Measurements from ENCODE around the gene CYS1. TPM values are rescaled to one million over a fixed set of nuclear protein-coding genes. Genes with fewer than 3 reads are reported as not detected.

CYS1 gene, protein sequence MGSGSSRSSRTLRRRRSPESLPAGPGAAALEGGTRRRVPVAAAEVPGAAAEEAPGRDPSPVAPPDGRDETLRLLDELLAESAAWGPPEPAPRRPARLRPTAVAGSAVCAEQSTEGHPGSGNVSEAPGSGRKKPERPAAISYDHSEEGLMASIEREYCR
- polyA plus RNA-seq (2011; rRNA removed) (1.5 and 2.5 TPM in 2 replicates), polyA minus RNA-seq (2011; rRNA and poly(A)+ RNA removed) (0.82 and 1.2 TPM in 2 replicates)

DNA sequence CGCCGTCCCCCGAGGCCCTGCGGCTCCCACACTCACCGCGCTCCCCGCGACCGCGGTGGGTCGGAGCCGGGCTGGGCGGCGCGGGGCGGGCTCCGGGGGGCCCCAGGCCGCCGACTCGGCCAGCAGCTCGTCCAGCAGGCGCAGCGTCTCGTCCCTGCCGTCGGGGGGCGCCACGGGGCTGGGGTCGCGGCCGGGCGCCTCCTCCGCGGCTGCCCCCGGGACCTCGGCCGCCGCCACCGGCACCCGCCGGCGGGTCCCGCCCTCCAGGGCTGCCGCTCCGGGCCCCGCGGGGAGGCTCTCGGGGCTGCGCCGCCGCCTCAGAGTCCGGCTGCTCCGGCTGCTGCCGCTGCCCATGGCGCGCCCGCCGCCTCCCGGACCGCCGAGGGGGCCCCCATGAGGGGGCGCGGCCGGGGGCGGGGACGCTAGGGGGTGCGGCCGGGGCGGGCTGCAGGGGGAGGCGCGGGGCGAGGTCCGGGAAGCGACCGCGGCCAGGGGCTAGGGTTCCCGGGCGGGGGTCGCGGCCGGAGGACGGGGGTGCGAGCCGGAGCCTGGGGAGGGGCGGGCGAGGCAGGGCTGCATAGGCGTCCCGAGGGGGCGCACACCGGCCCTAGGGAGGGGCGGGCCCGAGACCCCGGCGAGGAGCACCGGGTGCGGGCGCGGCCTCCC, at the start of gene CYS1:
Gene CYS1 (minus strand): TSS at position 542 of the 666 bp plus-strand sequence. CDS start 188 bp downstream, at position 354.
- TF ChIP-seq, protein P1, sequence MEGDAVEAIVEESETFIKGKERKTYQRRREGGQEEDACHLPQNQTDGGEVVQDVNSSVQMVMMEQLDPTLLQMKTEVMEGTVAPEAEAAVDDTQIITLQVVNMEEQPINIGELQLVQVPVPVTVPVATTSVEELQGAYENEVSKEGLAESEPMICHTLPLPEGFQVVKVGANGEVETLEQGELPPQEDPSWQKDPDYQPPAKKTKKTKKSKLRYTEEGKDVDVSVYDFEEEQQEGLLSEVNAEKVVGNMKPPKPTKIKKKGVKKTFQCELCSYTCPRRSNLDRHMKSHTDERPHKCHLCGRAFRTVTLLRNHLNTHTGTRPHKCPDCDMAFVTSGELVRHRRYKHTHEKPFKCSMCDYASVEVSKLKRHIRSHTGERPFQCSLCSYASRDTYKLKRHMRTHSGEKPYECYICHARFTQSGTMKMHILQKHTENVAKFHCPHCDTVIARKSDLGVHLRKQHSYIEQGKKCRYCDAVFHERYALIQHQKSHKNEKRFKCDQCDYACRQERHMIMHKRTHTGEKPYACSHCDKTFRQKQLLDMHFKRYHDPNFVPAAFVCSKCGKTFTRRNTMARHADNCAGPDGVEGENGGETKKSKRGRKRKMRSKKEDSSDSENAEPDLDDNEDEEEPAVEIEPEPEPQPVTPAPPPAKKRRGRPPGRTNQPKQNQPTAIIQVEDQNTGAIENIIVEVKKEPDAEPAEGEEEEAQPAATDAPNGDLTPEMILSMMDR (IDR thresholded peaks at IDR 0.05; ENCODE audit: insufficient read depth, low read depth, low read length): 0 out of 2 replicates have a peak, but pooled peaks have one; percentile 7
- ChIA-PET POLR2A (no interaction called here), CTCF (interaction anchor here (0.7 to 11.7 kb wide), 9 partner anchors 10 to 580 kb away, joined by 3 to 101 read pairs (median 4); no protein-coding TSS in a partner anchor)
- Histone ChIP-seq H3K27me3 (ENCODE audit: control insufficient read depth, insufficient read depth, low read length) (peaks cover 18% of the 10 kb centered on the region), H3K4me3 (ENCODE audit: low read depth, low read length) (peak within 1 kb of the TSS; percentile 44), H3K36me3 (ENCODE audit: control insufficient read depth, insufficient read depth, low read length) (no peaks in the 10 kb centered on the region)
- no peak for DNase-seq (ENCODE audit: low read depth)

DNA sequence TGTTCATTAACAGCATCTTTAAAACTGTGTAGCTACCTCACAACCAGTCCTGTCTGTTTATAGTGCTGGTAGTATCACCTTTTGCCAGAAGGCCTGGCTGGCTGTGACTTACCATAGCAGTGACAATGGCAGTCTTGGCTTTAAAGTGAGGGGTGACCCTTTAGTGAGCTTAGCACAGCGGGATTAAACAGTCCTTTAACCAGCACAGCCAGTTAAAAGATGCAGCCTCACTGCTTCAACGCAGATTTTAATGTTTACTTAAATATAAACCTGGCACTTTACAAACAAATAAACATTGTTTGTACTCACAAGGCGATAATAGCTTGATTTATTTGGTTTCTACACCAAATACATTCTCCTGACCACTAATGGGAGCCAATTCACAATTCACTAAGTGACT, 49.3 kb upstream of the CYS1 start:
- TF ChIP-seq, protein P1 (IDR thresholded peaks at IDR 0.05; ENCODE audit: insufficient read depth, low read depth, low read length): no peak
- Histone ChIP-seq H3K4me3 (ENCODE audit: low read depth, low read length) (no peak overlapping the region), H3K36me3 (ENCODE audit: control insufficient read depth, insufficient read depth, low read length) (no peaks in the 10 kb centered on the region), H3K27me3 (ENCODE audit: control insufficient read depth, insufficient read depth, low read length) (no peaks in the 10 kb centered on the region)
- POLR2A ChIA-PET: no interaction called here
- DNase-seq (ENCODE audit: low read depth): no peak
- CTCF ChIA-PET: interaction anchor here (0.9 to 12.4 kb wide), 5 partner anchors 9 to 306 kb away, joined by 3 to 136 read pairs (median 8); no protein-coding TSS in a partner anchor

DNA sequence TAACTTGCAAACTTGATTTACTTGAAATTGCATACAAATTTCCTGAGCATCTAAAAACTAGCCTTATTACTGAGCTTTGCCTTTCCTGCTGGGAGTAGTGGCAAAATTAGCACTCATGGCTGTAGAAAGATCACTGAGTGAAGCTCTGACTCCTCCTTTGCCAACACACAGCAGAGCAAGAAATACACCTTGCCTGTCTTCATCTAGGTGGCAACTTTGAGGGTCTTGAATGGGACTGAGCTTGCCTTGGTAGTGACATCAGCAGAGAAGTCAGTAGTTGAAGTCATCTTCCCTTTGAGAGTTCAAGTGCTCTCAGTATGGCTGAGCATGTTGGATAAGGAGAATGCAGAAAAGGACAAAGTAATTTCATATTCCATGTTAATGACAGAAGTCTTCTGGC, 48.2 kb upstream of the CYS1 start:
- POLR2A ChIA-PET: no interaction called here

DNA sequence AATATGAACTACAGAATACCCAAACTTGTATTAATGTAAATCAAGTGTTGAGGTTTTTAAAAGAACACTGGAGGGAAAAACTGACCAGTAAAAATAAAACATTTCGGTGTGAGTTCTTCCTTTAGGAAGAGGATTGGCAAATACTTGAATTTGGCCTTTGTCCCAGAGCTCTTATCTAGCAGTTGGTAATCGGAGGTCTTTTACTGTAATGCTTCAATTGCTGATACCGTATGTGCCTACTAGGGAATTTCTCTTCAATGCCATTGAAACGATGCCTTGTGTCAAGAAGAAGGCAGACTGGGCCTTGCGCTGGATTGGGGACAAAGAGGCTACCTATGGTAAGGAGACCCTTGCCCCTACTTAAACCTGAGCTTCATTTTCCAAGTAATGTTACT, 46.4 kb upstream of the CYS1 start:
- no peak overlapping the region for H3K4me3 ChIP-seq (ENCODE audit: low read depth, low read length)
- DNase-seq (ENCODE audit: low read depth): no peak
- H3K27me3 ChIP-seq (ENCODE audit: control insufficient read depth, insufficient read depth, low read length): no peaks in the 10 kb centered on the region
- ChIA-PET POLR2A (interaction anchor here (0.6 kb wide), 1 partner anchor 493 kb away, joined by 4 read pairs; no protein-coding TSS in a partner anchor), CTCF (interaction anchor here (1.2 to 12.4 kb wide), 6 partner anchors 14 to 308 kb away, joined by 3 to 136 read pairs (median 16); no protein-coding TSS in a partner anchor)
- no peaks in the 10 kb centered on the region for H3K36me3 ChIP-seq (ENCODE audit: control insufficient read depth, insufficient read depth, low read length)
- TF ChIP-seq, protein P1 (IDR thresholded peaks at IDR 0.05; ENCODE audit: insufficient read depth, low read depth, low read length): no peak

More for the DNA sequence above, 48.2 kb upstream of the CYS1 start:
- H3K36me3 ChIP-seq (ENCODE audit: control insufficient read depth, insufficient read depth, low read length): no peaks in the 10 kb centered on the region
- TF ChIP-seq, protein P1 (IDR thresholded peaks at IDR 0.05; ENCODE audit: insufficient read depth, low read depth, low read length): no peak
- DNase-seq (ENCODE audit: low read depth): no peak
- no peak overlapping the region for H3K4me3 ChIP-seq (ENCODE audit: low read depth, low read length)
- H3K27me3 ChIP-seq (ENCODE audit: control insufficient read depth, insufficient read depth, low read length): no peaks in the 10 kb centered on the region
- CTCF ChIA-PET: interaction anchor here (0.9 to 12.4 kb wide), 5 partner anchors 10 to 307 kb away, joined by 3 to 136 read pairs (median 5); no protein-coding TSS in a partner anchor

Measured in BJ (cell line).